ENCODE results near the gene UTY. TPM values are rescaled to one million over a fixed set of nuclear protein-coding genes. Genes with fewer than 3 reads are reported as not detected.

UTY gene
- 10 to 100 TPM; 29.7 to 32.7 TPM for total RNA-seq

DNA sequence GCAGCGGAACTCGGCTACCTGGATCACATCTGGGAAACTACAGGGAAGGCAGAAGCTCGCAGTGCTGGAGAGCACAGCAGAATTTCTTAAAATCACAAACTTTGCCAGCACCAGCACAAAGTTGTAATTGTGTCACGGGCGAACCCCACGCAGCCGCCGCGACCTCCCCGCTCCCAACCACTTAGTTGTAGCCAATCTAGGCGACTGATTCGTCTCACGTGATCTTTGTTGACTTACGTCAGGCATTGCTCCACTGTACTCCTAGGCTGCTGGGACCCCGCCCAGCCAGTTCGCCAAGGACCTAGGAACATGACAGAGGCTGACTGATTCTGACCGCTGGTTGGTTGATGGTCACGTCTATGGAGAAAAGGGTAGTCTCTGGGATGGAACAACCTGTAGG lies at the start of gene UTY:
Gene UTY (minus strand): TSS at position 206 of the 400 bp plus-strand sequence. CDS start 368 bp downstream, outside the sequence.
- peak; percentile 60 to 80 for DNase-seq (ENCODE audit: low spot score in 2 of 2)
- Mint-ChIP-seq H3K36me3 (peaks cover 16 to 22% of the 10 kb centered on the region in 2 donors), H3K27ac (peak within 1 kb of the TSS; percentile 99 to 100), H3K9me3 (no peaks in the 10 kb centered on the region)
- peak; percentile 88 to 93 for ATAC-seq

DNA sequence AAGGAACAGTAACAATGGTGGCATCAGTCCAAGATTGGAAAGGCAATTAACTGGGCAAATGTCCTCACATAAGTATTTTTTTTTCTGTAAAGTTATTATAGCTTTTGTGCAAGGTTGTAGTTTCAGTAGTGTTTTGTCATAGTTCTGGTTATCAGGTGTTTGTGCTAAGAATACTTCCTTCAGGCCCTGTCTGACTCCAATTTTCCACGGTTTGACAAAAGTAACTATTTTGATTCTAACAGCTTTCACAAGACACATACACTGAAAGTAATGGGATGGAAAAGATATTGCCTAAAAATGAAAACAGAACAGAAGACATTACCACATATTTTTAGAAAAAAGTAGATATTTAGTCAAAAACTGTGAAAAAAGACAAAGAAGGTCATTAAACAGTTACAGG lies 40.6 kb upstream of the UTY start:
- DNase-seq (ENCODE audit: low spot score in 2 of 2) (no peak), ATAC-seq (peak in 1 of 2 donors; percentile 50)
- Mint-ChIP-seq H3K27ac (no peak overlapping the region), H3K9me3 (peaks cover 3 to 5% of the 10 kb centered on the region in 2 donors), H3K36me3 (peaks cover 6 to 9% of the 10 kb centered on the region in 2 donors)

DNA sequence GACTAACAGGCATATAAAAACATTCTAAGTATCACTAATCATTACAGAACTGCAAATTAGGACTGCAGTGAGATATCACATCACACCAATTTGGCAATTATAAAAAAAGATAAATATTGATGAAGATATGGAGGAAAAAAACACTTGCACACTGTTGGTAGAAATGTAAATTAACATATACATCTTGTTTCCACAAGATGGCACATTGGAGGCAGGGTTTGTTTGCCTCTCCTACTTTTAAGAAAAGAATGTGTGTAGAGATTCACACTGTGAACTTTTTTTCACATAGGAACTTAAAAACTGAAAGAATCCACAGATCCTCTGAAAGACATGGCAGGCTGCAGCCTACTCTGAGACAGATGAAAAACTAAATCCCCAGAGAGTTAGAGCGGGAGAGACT lies 21.4 kb upstream of the UTY start:
- Mint-ChIP-seq H3K27ac (no peak overlapping the region), H3K36me3 (no peaks in the 10 kb centered on the region), H3K9me3 (no peaks in the 10 kb centered on the region)
- DNase-seq (ENCODE audit: low spot score in 2 of 2) (no peak), ATAC-seq (no peak)

DNA sequence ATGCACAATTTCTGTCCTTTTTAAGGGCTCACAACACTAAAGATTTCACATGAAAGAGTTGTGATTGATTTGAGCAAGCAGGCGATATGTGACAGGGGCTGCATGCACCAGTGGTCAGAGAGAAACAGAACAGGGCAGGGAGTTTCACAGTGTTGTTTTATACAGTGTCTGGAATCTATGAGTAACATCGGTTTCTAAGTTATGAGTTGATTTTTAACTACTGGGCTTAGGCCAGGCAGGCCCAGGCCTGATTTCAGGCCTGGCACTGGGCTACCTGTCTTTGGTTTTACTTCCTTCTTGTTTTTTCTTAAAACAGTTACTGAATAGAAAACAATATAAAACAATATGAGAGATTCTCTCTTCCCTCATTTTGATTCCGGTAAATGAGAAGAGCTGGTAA lies 13.9 kb upstream of the UTY start:
- Mint-ChIP-seq H3K9me3 (no peaks in the 10 kb centered on the region), H3K27ac (peak overlapping the region in 1 of 2 donors; percentile 68), H3K36me3 (no peaks in the 10 kb centered on the region)
- no peak for DNase-seq (ENCODE audit: low spot score in 2 of 2)
- no peak for ATAC-seq

DNA sequence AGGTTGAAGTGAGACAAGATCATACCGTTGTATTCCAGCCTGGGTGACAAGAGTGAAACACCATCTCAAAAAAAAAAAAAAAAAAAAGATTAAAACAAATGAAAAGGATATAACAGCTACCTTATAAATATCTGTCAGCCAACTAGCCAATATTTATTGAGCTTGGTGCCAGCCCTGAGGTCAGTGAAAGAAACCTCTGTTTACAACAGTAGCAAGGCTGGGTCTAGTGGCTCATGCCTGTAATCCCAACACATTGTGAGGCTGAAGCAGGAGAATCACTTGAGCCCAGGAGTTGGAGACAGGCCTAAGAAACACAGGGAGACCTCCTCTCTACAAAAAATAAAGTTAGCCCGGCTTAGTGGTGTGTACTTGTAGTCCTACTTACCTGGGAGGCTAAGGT lies 12.6 kb upstream of the UTY start:
- DNase-seq (ENCODE audit: low spot score in 2 of 2) (no peak), ATAC-seq (no peak)
- Mint-ChIP-seq H3K27ac (peak overlapping the region in 1 of 2 donors; percentile 14), H3K9me3 (no peaks in the 10 kb centered on the region), H3K36me3 (no peaks in the 10 kb centered on the region)

DNA sequence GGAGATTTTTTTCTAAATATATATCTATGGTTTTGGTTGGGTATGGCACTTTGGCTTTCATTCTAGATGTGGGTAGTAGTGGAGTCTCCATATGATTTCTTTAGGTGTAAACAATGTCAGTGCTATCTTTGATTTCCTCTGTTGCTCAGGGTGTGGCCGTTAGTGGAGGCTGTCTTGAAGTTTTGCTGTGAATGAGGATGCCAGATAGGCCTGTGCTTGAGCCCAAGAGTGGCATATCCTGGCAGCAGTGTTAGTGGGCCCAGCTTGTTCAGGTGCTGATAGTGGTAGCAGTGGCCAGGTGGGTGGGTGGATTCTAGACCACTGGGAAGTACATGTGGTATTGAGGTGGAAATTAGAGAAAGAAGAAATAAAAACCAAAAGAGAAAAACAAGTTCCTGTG lies 8.9 kb upstream of the UTY start:
- no peaks in the 10 kb centered on the region for H3K9me3 Mint-ChIP-seq
- DNase-seq (ENCODE audit: low spot score in 2 of 2): no peak
- H3K36me3 Mint-ChIP-seq: no peaks in the 10 kb centered on the region
- no peak for ATAC-seq
- no peak overlapping the region for H3K27ac Mint-ChIP-seq

DNA sequence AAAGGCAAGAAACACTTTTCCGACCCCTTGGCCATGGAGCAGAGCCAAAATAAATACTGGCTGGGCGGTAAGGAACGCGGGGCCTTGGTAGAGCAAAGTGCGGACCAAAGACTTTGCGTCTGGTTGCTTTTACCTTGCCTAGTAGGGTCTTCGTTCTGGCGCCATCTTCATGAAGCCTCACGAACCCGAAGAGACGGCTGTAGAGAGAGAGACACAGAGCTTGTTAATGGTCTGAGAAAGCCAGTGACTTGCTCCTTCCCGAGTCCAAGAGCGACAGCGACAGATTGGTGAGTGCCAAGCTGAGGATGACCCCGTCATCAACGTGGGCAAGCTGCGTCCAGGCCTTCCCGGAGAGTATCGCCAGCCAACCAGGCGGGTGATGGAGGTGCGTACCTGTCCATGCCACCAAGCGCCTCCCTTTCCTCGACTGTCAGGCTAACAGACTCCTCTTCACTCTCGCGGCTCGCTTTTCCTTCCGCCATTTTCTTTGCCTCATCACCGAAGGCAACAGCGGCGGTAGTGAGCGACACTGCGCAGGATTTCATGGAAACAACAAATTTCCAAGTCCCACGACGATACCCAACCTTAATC lies 617 bp downstream of the UTY start:
- H3K27ac Mint-ChIP-seq: peak overlapping the region; percentile 99 to 100
- ATAC-seq (peak; percentile 58), DNase-seq (ENCODE audit: low spot score in 2 of 2) (peak; percentile 51 to 63)
- H3K9me3 Mint-ChIP-seq: no peaks in the 10 kb centered on the region
- peaks cover 16 to 22% of the 10 kb centered on the region in 2 donors for H3K36me3 Mint-ChIP-seq

DNA sequence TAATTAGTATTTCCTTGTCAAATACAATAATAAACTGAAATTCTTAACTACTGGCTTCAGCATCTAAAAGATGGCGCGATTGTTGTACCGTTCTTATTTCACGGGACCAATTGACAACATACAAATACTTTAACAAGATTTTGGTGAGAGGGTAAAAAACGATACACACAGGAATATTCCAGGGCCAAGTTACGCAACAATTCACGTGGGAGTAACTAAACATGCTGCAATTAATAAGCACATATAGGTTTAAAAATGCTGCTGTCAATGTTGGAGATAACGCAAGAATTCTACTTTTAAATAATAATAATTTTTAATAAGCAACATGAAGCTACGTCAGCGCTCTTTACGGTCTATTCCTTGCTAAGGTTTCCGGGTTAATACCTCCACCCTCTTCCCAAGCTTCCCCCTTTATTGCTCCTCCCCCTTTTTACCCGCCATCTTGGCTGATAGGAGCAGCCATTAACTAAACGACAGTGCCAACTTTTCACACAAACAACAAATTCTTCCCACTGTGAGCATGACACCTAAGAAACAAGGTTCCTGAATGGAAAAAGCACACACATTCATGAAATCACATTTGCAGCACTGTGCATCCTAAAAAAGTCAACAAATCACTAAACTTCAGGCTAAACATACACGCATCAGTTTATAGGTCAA lies 1.6 kb downstream of the UTY start:
- DNase-seq (ENCODE audit: low spot score in 2 of 2): peak in 1 of 2 donors; percentile 21
- H3K36me3 Mint-ChIP-seq: peaks cover 16 to 22% of the 10 kb centered on the region in 2 donors

DNA sequence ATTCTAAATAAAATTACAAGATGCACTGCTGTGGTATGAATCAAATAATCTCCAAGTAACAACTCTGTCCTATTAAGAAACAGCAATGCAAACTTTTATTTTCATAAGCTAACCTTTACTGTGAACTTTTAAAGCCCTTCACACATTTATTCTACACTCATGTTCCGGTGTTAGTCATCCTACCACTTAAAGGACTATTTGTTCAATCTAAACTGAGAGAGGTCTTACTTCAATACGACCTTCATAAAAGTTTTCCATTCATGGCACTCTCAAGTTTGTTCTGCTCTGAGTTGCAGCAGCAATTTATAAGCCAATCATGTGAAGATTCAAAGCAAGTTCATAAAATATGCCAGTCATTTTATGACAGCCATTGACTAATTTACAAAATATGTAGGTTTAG lies 4.8 kb downstream of the UTY start:
- Mint-ChIP-seq H3K36me3 (peaks cover 16 to 27% of the 10 kb centered on the region in 2 donors), H3K9me3 (no peaks in the 10 kb centered on the region), H3K27ac (peak overlapping the region in 1 of 2 donors; percentile 44)
- ATAC-seq: peak; percentile 57 to 77
- DNase-seq (ENCODE audit: low spot score in 2 of 2): no peak

More for the DNA sequence above, 1.6 kb downstream of the UTY start:
- ATAC-seq: no peak
- Mint-ChIP-seq H3K9me3 (no peaks in the 10 kb centered on the region), H3K27ac (peak overlapping the region; percentile 99 to 100)

DNA sequence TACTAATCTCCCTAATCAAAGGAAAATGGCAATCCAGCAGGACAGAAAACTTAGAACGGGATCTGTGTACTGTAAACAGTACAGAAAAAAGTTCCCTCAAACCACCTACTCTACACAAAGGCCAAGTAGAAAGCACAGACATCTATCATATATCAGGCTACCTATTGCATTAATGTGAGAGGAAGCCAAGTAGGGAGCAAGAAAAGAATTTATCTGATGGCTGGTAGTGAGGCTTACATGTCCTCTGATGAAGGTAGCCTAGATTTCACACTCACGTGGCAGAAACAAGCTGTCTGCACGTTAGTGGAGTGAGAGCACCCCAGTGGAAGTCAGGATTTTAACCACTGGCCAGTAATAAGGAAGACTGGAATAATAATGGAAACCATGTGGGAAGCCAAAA lies 28.3 kb downstream of the UTY start:
- no peak for ATAC-seq
- no peak for DNase-seq (ENCODE audit: low spot score in 2 of 2)
- no peak overlapping the region for H3K27ac Mint-ChIP-seq
- peaks cover 0 to 5% of the 10 kb centered on the region in 2 donors for H3K36me3 Mint-ChIP-seq
- H3K9me3 Mint-ChIP-seq: no peaks in the 10 kb centered on the region

DNA sequence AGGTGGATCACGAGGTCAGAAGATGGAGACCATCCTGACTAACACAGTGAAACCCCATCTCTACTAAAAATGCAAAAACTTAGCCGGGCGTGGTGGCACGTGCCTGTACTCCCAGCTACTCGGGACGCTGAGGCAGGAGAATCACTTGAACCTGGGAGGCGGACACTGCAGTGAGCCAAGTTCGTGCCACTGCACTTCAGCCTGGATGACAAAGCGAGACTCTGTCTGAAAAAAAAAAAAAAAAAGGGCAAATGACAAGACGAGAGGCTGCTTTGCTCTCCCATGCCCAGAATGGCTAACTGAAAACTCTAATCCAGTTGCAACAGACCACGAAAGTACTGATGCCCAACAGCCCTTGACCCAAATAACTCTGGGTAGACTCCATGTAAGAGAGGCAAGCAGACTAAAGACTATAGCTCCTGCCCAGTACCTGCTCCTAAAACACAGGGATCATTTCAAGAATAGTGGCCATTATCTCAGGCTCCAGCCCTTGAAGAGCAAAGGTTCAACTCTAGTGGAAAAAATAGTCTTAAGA lies 29.2 kb downstream of the UTY start:
- no peak for ATAC-seq

DNA sequence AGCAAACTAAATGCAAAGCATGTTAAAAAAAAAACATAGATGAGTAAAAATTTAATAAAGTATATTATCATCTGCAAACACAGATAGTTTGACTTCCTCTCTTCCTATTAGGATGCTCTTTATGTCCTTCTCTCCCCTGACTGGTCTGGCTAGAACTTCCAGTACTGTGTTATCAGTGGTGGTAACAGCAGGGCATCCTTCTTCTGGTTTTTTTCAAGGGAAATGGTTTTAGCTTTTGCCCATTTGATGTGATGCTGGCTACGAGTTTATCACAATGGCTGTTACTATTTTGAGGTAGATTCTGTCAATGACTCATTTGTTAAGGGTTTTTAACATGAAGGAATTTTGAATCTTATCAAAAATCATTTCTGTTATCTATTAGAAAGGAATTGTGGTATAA lies 34.3 kb downstream of the UTY start:
- no peak for DNase-seq (ENCODE audit: low spot score in 2 of 2)
- H3K27ac Mint-ChIP-seq: no peak overlapping the region
- H3K36me3 Mint-ChIP-seq: peaks cover 5 to 21% of the 10 kb centered on the region in 2 donors
- H3K9me3 Mint-ChIP-seq: no peaks in the 10 kb centered on the region
- ATAC-seq: no peak

More for the DNA sequence above, 29.2 kb downstream of the UTY start:
- Mint-ChIP-seq H3K36me3 (peaks cover 0 to 5% of the 10 kb centered on the region in 2 donors), H3K27ac (no peak overlapping the region), H3K9me3 (no peaks in the 10 kb centered on the region)
- DNase-seq (ENCODE audit: low spot score in 2 of 2): no peak

DNA sequence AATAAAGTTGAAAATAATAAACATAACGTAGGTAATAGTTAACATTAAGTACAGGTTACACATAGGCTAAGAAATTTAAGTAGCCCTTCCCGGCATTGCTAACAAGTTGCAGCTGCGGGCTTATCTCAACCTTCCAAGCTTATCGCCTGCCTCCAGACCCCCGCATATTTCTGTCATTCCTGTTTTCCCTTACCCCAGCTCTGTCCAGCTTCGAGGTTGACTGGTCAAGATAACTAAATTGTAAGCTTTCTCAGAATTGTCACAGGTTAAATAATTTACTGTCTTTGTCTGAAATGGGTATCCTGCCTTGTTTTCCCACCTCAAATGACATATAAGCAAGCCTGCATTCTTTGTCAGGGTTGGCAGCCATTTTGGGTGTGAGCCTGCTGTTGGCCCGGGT lies 36.7 kb downstream of the UTY start:
- no peak for ATAC-seq
- H3K27ac Mint-ChIP-seq: no peak overlapping the region
- peaks cover 5 to 21% of the 10 kb centered on the region in 2 donors for H3K36me3 Mint-ChIP-seq
- no peaks in the 10 kb centered on the region for H3K9me3 Mint-ChIP-seq
- DNase-seq (ENCODE audit: low spot score in 2 of 2): no peak

DNA sequence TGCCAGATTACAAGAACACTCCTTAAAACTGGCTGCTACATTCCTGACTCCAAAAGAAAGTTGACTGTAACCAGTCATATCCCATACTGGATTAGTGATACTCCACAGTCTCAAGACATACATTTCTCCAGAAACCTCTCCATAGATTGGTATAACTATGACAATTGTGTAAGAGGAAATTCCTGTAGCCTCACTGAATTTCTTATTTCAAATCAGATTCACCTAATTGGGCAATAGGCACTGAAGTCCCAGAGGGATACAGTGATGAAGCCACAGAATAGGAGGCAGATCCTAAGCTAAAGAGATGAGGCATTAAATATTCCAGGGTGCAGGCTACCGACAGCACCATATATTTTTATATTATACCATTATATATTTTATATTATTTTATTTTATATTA lies 39.0 kb downstream of the UTY start:
- Mint-ChIP-seq H3K27ac (no peak overlapping the region), H3K9me3 (no peaks in the 10 kb centered on the region), H3K36me3 (peaks cover 10 to 34% of the 10 kb centered on the region in 2 donors)
- ATAC-seq: no peak
- no peak for DNase-seq (ENCODE audit: low spot score in 2 of 2)

DNA sequence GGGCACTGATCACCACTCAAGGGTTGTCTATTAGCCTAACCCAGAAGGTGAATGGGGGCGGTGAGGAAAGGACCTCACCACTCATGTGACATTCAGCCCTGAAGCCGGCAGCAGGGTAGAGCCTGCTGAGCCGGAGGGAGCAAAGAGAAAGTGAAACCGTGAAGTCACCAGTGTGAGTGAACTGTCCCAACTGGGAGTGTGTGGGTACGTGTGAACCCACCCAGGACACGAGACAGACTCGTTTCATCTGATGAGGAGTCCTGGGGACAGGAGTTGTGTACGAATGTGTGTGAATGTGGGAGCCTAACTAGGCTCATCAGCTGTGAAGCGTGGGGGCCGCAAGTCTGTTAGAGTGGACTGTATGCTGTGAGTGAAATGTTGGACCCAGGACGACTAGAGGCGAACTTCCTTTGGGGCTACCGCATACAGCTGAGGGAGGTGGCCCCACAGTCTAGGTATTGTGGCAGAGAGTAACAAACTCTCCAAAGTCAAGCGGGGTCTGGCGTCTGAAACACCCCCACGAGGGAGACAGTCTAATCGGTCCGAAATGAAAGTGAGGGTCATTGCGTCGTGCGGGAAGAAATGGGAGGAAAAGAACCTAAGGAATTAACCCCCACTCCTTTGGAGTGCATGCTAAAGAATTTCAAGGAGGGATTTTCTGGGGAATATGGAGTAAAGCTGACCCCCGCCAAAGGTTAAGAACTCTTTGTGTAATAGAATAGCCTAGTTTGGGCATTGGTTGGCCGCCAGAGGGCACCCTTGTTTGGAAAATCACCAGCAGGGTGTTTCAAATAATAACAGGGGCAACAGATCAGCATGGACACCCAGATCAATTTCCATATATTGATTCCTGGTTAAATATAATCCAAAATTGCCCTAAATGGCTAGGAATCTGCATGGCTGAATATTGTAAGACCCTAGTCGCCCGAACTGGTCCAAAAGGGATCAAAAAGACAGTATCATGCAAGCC lies 43.6 kb downstream of the UTY start:
- Mint-ChIP-seq H3K9me3 (peaks cover 0 to 5% of the 10 kb centered on the region in 2 donors), H3K27ac (peak overlapping the region; percentile 95 to 99), H3K36me3 (peaks cover 29 to 54% of the 10 kb centered on the region in 2 donors)
- DNase-seq (ENCODE audit: low spot score in 2 of 2) (peak; percentile 23 to 59), ATAC-seq (peak; percentile 84 to 99)

DNA sequence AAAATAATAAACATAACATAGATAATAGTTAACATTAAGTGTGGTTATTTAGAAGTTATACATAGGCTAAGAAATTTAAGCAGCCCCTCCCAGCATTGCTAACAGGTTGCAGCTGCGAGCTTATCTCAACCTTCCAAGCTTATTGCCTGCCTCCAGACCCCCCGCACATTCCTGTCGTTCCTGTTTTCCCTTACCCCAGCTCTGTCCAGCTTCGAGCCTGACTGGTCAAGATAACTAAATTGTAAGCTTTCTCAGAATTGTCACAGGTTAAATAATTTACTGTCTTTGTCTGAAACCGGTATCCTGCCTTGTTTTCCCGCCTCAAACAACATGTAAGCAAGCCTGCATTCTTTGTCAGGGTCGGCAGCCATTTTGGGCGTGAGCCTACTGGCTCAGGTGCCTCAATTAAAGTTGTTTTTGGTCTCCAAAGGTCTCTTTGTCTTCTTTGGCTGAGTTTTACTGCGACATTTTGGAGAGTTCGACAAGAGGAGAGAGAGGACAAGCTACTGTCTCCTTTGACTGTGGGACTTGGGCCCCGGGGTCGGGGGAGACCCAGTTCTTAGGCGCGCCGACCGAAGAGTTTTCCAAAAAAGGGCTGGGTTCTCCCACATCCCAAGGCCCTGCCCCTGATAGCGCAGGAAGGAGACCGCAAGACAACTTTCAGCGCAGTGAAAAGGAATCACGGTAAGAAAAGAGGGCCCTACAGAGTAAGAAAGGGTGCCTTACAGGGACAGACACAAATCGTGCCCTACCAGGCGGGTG lies 44.4 kb downstream of the UTY start:
- no peak for ATAC-seq

More for the DNA sequence above, 44.4 kb downstream of the UTY start:
- Mint-ChIP-seq H3K27ac (peak overlapping the region; percentile 95 to 99), H3K9me3 (peaks cover 0 to 8% of the 10 kb centered on the region in 2 donors), H3K36me3 (peaks cover 33 to 61% of the 10 kb centered on the region in 2 donors)
- DNase-seq (ENCODE audit: low spot score in 2 of 2): no peak

Data from activated naive CD4-positive, alpha-beta T cell treated with anti-CD3 and anti-CD28 coated beads, Interleukin-2, amount 50 U/mL, for 72 hours (primary cell).